Coronary artery (tissue), 2 donors: ENCODE results near the gene KHDC4.

Source experiments
- DNase-seq: peaks from one replicate; pipeline ENCODE4 v3.0.0-alpha.2; 2017; ENCODE audit warnings: low spot score
- H3K27ac ChIP-seq, 2 donors: fragments of 200-600 bp; sonication (generic); one replicate each; pipeline ENCODE4 v1.5.1; 2016 to 2019
- H3K4me3 ChIP-seq: fragments of 200-600 bp; sonication (generic); 2 replicates; pipeline ENCODE4 v1.5.1; 2016; ENCODE audit warnings: mild to moderate bottlenecking, moderate library complexity
- TF ChIP-seq, protein P1 (sequence below): fragments of 200-600 bp; sonication (generic); IDR thresholded peaks from one replicate; pipeline ENCODE4 v1.5.1; 2019; ENCODE audit warnings: antibody characterized with exemption

The KHDC4 gene

GRCh38 chr1:155940482-155940992, 6.3 kb upstream of the KHDC4 start:
- Histone ChIP-seq H3K4me3 (no peak overlapping the region), H3K27ac (peak overlapping the region; percentile 46 to 84)
- TF ChIP-seq, protein P1, sequence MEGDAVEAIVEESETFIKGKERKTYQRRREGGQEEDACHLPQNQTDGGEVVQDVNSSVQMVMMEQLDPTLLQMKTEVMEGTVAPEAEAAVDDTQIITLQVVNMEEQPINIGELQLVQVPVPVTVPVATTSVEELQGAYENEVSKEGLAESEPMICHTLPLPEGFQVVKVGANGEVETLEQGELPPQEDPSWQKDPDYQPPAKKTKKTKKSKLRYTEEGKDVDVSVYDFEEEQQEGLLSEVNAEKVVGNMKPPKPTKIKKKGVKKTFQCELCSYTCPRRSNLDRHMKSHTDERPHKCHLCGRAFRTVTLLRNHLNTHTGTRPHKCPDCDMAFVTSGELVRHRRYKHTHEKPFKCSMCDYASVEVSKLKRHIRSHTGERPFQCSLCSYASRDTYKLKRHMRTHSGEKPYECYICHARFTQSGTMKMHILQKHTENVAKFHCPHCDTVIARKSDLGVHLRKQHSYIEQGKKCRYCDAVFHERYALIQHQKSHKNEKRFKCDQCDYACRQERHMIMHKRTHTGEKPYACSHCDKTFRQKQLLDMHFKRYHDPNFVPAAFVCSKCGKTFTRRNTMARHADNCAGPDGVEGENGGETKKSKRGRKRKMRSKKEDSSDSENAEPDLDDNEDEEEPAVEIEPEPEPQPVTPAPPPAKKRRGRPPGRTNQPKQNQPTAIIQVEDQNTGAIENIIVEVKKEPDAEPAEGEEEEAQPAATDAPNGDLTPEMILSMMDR, result no peak
- DNase-seq, result no peak

DNA sequence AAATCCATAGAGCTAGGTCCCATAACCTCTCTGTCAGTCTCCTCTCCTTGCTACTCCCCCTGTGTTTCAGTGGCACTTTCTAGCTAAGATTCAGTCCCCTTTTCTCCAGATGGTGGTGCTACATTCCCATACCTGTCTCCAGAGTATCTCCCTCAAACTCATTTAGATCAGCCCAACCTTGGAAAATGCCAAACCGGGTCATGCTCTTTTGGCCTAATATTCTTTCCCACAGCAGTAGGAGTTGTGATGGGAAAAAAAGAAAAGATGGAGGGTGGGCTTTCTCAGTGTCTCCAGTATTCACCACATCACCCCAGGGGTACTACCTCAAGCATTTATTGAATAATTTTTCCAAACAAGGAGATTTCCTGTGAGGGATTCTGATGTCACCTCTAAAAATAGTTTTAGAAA, 4.0 kb upstream of the KHDC4 start:
- no peak for DNase-seq
- Histone ChIP-seq H3K4me3 (no peak overlapping the region), H3K27ac (peak overlapping the region; percentile 53 to 73)
- TF ChIP-seq, protein P1, result peak; percentile 33

- DNase-seq, result no peak
- Histone ChIP-seq H3K4me3 (peak overlapping the region; percentile 77), H3K27ac (peak overlapping the region; percentile 85 to 90)
- TF ChIP-seq, protein P1, result no peak
Measured at GRCh38 chr1:155934936-155935590, 850 bp upstream of the KHDC4 start.

- DNase-seq, result no peak
- TF ChIP-seq, protein P1, result no peak
- peak overlapping the region; percentile 77 for H3K4me3 ChIP-seq
- peak overlapping the region; percentile 85 to 90 for H3K27ac ChIP-seq
Measured at GRCh38 chr1:155933591-155934096, 569 bp downstream of the KHDC4 start.

- DNase-seq, result no peak
- H3K4me3 ChIP-seq, result peak overlapping the region; percentile 77
- TF ChIP-seq, protein P1, result no peak
- H3K27ac ChIP-seq, result no peak overlapping the region
Measured at GRCh38 chr1:155932487-155932886, 1.7 kb downstream of the KHDC4 start.

GRCh38 chr1:155932081-155932480, 2.1 kb downstream of the KHDC4 start:
- peak overlapping the region; percentile 49 for H3K4me3 ChIP-seq
- no peak overlapping the region for H3K27ac ChIP-seq
- DNase-seq, result no peak
- TF ChIP-seq, protein P1, result no peak
